Brain microvascular endothelial cell (primary cell): Measurements from ENCODE around the gene MAU2.

Source experiments
- DNase-seq: peaks from one replicate; pipeline ENCODE4 v3.0.0-alpha.2; 2020
- H3K27ac ChIP-seq: fragments of 250-450 bp; sonication (Bioruptor Pico); 2 replicates; pipeline ENCODE4 v1.5.1; 2020; ENCODE audit warnings: mild to moderate bottlenecking, moderate library complexity
- H3K27me3 ChIP-seq: fragments of 250-450 bp; sonication (Bioruptor Pico); replicated peaks from 2 replicates; pipeline ENCODE4 v1.5.1; 2020; ENCODE audit warnings: mild to moderate bottlenecking
- H3K36me3 ChIP-seq: fragments of 250-450 bp; sonication (Bioruptor Pico); replicated peaks from 2 replicates; pipeline ENCODE4 v1.5.1; 2020; ENCODE audit warnings: mild to moderate bottlenecking
- H3K4me3 ChIP-seq: 2 replicates; pipeline ENCODE4 v1.5.1; 2011; ENCODE audit warnings: low read depth, mild to moderate bottlenecking, control low read depth, low read length, moderate library complexity
- CTCF ChIP-seq: IDR thresholded peaks from 2 replicates; pipeline ENCODE4 v1.5.1; 2011; ENCODE audit warnings: low read depth, mild to moderate bottlenecking, moderate library complexity, low read length, control low read depth, inconsistent platforms; ENCODE audit errors: missing control alignments
- in situ Hi-C: cut with HindIII; loops from 2 replicates; pipeline ENCODE4 v1.10.0; 2017; ENCODE audit warnings: low sequenced_read_pairs, low pct_ligation_motif_present

MAU2 gene

GRCh38 chr19:19276851-19277250 is 43.8 kb upstream of the MAU2 start:
- no peak for DNase-seq
- Histone ChIP-seq H3K4me3 (no peak overlapping the region), H3K27me3 (no peaks in the 10 kb centered on the region), H3K36me3 (peaks cover 26% of the 10 kb centered on the region), H3K27ac (peak overlapping the region; percentile 68)
- no peak for TF ChIP-seq CTCF
- in situ Hi-C loops = no loop called here

GRCh38 chr19:19278315-19278714 is 42.3 kb upstream of the MAU2 start:
- H3K4me3 ChIP-seq = no peak overlapping the region
- no peak overlapping the region for H3K27ac ChIP-seq
- no peak for TF ChIP-seq CTCF
- H3K36me3 ChIP-seq = peaks cover 26% of the 10 kb centered on the region
- H3K27me3 ChIP-seq = no peaks in the 10 kb centered on the region
- in situ Hi-C loops = no loop called here
- DNase-seq = no peak

- TF ChIP-seq CTCF = no peak
- DNase-seq = no peak
- no peaks in the 10 kb centered on the region for H3K27me3 ChIP-seq
- H3K27ac ChIP-seq = no peak overlapping the region
- peaks cover 34% of the 10 kb centered on the region for H3K36me3 ChIP-seq
- no peak overlapping the region for H3K4me3 ChIP-seq
- in situ Hi-C loops = no loop called here
These were observed 41.5 kb upstream of the MAU2 start for GRCh38 chr19:19279062-19279612.

- in situ Hi-C loops = no loop called here
- no peak for TF ChIP-seq CTCF
- no peak for DNase-seq
- Histone ChIP-seq H3K36me3 (peaks cover 34% of the 10 kb centered on the region), H3K4me3 (no peak overlapping the region), H3K27ac (no peak overlapping the region), H3K27me3 (no peaks in the 10 kb centered on the region)
These were observed 40.8 kb upstream of the MAU2 start for GRCh38 chr19:19279853-19280252.

GRCh38 chr19:19280561-19280960 is 40.1 kb upstream of the MAU2 start:
- Histone ChIP-seq H3K4me3 (no peak overlapping the region), H3K27me3 (no peaks in the 10 kb centered on the region), H3K36me3 (peaks cover 39% of the 10 kb centered on the region), H3K27ac (no peak overlapping the region)
- TF ChIP-seq CTCF = no peak
- in situ Hi-C loops = no loop called here
- DNase-seq = no peak

- Histone ChIP-seq H3K4me3 (no peak overlapping the region), H3K27ac (no peak overlapping the region), H3K36me3 (peaks cover 35% of the 10 kb centered on the region), H3K27me3 (no peaks in the 10 kb centered on the region)
- TF ChIP-seq CTCF = no peak
- in situ Hi-C loops = no loop called here
- no peak for DNase-seq
These were observed 34.9 kb upstream of the MAU2 start for GRCh38 chr19:19285686-19286085.
